GM06990 (cell line): ENCODE data around the gene SCN1B.
"Not testable (repeated sequence)": the region's sequence is repeated elsewhere in the genome, so short reads cannot be mapped to it uniquely, and the experiment has no call there.

Source experiments
- DNase-seq: peaks from one replicate; pipeline ENCODE4 v3.0.0-alpha.2; 2011; ENCODE audit not compliant: insufficient read length; ENCODE audit errors: extremely low read depth
- H3K27me3 ChIP-seq: replicated peaks from 2 replicates; pipeline ENCODE4 v1.6.0; 2011; ENCODE audit warnings: low read length; ENCODE audit not compliant: control insufficient read depth, insufficient read depth
- H3K36me3 ChIP-seq: 2 replicates; pipeline ENCODE4 v1.5.1; 2011; ENCODE audit warnings: low read length; ENCODE audit not compliant: control insufficient read depth, insufficient read depth
- H3K4me3 ChIP-seq: replicated peaks from 2 replicates; pipeline ENCODE4 v1.5.1; 2011; ENCODE audit warnings: low read depth, mild to moderate bottlenecking, control low read depth, low read length
- CTCF ChIP-seq: IDR thresholded peaks from 2 replicates; pipeline ENCODE4 v1.5.1; 2011; ENCODE audit warnings: low read length, control low read depth, mild to moderate bottlenecking, inconsistent platforms; ENCODE audit not compliant: insufficient read depth, poor library complexity, severe bottlenecking

SCN1B gene

GRCh38 chr19:35025969-35026368 lies 4.3 kb upstream of the SCN1B start:
- no peak overlapping the region for H3K4me3 ChIP-seq
- H3K36me3 ChIP-seq: peaks cover 32% of the 10 kb centered on the region
- DNase-seq: no peak
- H3K27me3 ChIP-seq: no peaks in the 10 kb centered on the region; the same call in none of the 2 replicates
- no peak for TF ChIP-seq CTCF

GRCh38 chr19:35026418-35026817 lies 3.9 kb upstream of the SCN1B start:
- DNase-seq: no peak
- Histone ChIP-seq H3K36me3 (peaks cover 30% of the 10 kb centered on the region), H3K4me3 (no peak overlapping the region), H3K27me3 (no peaks in the 10 kb centered on the region; the same call in none of the 2 replicates)
- TF ChIP-seq CTCF: no peak

GRCh38 chr19:35027009-35027408 lies 3.3 kb upstream of the SCN1B start:
- no peak for TF ChIP-seq CTCF
- H3K4me3 ChIP-seq: no peak overlapping the region
- peaks cover 27% of the 10 kb centered on the region for H3K36me3 ChIP-seq
- no peak for DNase-seq
- peaks cover 2% of the 10 kb centered on the region for H3K27me3 ChIP-seq

- peaks cover 2% of the 10 kb centered on the region for H3K27me3 ChIP-seq
- no peak for DNase-seq
These were observed 2.2 kb upstream of the SCN1B start for GRCh38 chr19:35027851-35028599.

GRCh38 chr19:35028600-35028885 lies 1.7 kb upstream of the SCN1B start:
- H3K36me3 ChIP-seq: peaks cover 20% of the 10 kb centered on the region
- not testable (repeated sequence) for H3K4me3 ChIP-seq, H3K27me3 ChIP-seq, DNase-seq

More at GRCh38 chr19:35027851-35028599, 2.2 kb upstream of the SCN1B start:
- TF ChIP-seq CTCF: no peak
- H3K36me3 ChIP-seq: peaks cover 21% of the 10 kb centered on the region
- no peak overlapping the region for H3K4me3 ChIP-seq

- not testable (repeated sequence) for DNase-seq, H3K4me3 ChIP-seq, H3K27me3 ChIP-seq
- H3K36me3 ChIP-seq: peaks cover 13% of the 10 kb centered on the region
These were observed 964 bp upstream of the SCN1B start for GRCh38 chr19:35029275-35029736.
